HepG2 (cell line): ENCODE results near the gene LMCD1. TPM values are rescaled to one million over a fixed set of nuclear protein-coding genes. Genes with fewer than 3 reads are reported as not detected.
A peak's percentile ranks its signal among the peaks of the same experiment; 100 is the strongest.

ENCODE experiments used
- ATAC-seq: fragments of 200-7000 bp; cut with Tn5 transposase; 3 replicates; pipeline ENCODE4 v1.9.1; 2020; ENCODE audit warnings: mild to moderate bottlenecking, moderate library complexity
- BruUV-seq: library from RNA; stranded (reverse); fragments of 400-500 nt; replicated peaks from 2 replicates; lab custom pipeline; 2021; lab: Mats Ljungman, UMichigan
- CTCF ChIA-PET: fragments of 300-600 bp; formaldehyde crosslinking; extraction: SDS; loops from one replicate; lab custom pipeline; 2021; ENCODE audit warnings: low total read pairs, inconsistent platforms, low intra/inter-chr PET ratio; lab: Yijun Ruan, JAX
- POLR2A ChIA-PET: fragments of 350-600 bp; sonication (Branson Sonifier 250); formaldehyde crosslinking; loops from one replicate; lab custom pipeline; 2020; ENCODE audit warnings: antibody characterized with exemption, inconsistent platforms; lab: Yijun Ruan, JAX
- DNase-seq: peaks from one replicate; pipeline ENCODE4 v3.0.0-alpha.2; 2015; ENCODE audit warnings: low spot score
- FAIRE-seq: peaks from 3 replicates; lab custom pipeline; 2011; peaks lifted over from hg19 to GRCh38; lab: Jason Lieb, UNC
- H2AFZ ChIP-seq: one replicate; pipeline ENCODE4 v1.6.1; 2011; ENCODE audit warnings: low read length, inconsistent platforms
- H3K27ac ChIP-seq: fragments of 300-600 bp; 3 replicates; pipeline ENCODE4 v1.8.0; 2011; ENCODE audit warnings: mixed run types, mild to moderate bottlenecking, mixed read lengths, low read length, inconsistent platforms; ENCODE audit not compliant: insufficient read depth; ENCODE audit errors: extremely low read length
- H3K27me3 ChIP-seq, 2 experiments: fragments of 200-600 bp in 1 of 2; 2 replicates in 1 of 2; 3 replicates in 1 of 2; pipeline versions ENCODE4 v1.6.0 to v1.8.0; 2011; ENCODE audit warnings: low read length in 2 of 2, mild to moderate bottlenecking in 2 of 2, moderate library complexity in 2 of 2, inconsistent platforms in 1 of 2; ENCODE audit not compliant: insufficient read depth in 2 of 2, control insufficient read depth in 1 of 2
- H3K36me3 ChIP-seq, 2 experiments: fragments of 200-600 bp in 1 of 2; replicated peaks in 1 of 2; 2 replicates in 1 of 2; 3 replicates in 1 of 2; pipeline versions ENCODE4 v1.5.1 to v1.8.0; 2011; ENCODE audit warnings: low read length in 2 of 2, inconsistent platforms in 1 of 2; ENCODE audit not compliant: insufficient read depth in 2 of 2, control insufficient read depth in 1 of 2
- H3K4me1 ChIP-seq: 2 replicates; pipeline ENCODE4 v1.5.1; 2012; ENCODE audit warnings: low read length, inconsistent platforms; ENCODE audit not compliant: insufficient read depth
- H3K4me2 ChIP-seq: 2 replicates; pipeline ENCODE4 v1.6.0; 2011; ENCODE audit warnings: low read depth, low read length, inconsistent platforms
- H3K4me3 ChIP-seq, 3 experiments: fragments of 200-600 bp in 1 of 3; sonication (generic), shearing (Covaris generic) in 1 of 3; replicated peaks in 1 of 3; 2 replicates each; pipeline ENCODE4 v1.5.1; 2011 to 2016; ENCODE audit warnings: low read length in 3 of 3, inconsistent platforms in 2 of 3, low read depth in 2 of 3, mild to moderate bottlenecking in 2 of 3, control low read depth in 1 of 3, mixed read lengths in 1 of 3; ENCODE audit not compliant: insufficient read depth in 1 of 3
- H3K79me2 ChIP-seq: one replicate; pipeline ENCODE4 v1.6.1; 2011; ENCODE audit warnings: low read length, inconsistent platforms; ENCODE audit not compliant: insufficient read depth
- H3K9ac ChIP-seq: 2 replicates; pipeline ENCODE4 v1.6.0; 2011; ENCODE audit warnings: mild to moderate bottlenecking, low read depth, low read length, inconsistent platforms; ENCODE audit not compliant: insufficient read depth
- H3K9me3 ChIP-seq: 2 replicates; pipeline ENCODE4 v1.5.1; 2012; ENCODE audit warnings: mild to moderate bottlenecking, low read length
- H4K20me1 ChIP-seq: 2 replicates; pipeline ENCODE4 v1.6.0; 2011; ENCODE audit warnings: inconsistent platforms, mild to moderate bottlenecking, low read length, moderate library complexity; ENCODE audit not compliant: insufficient read depth
- TBX2 ChIP-seq: sonication (generic); formaldehyde crosslinking; IDR thresholded peaks from 2 replicates; pipeline ENCODE4 v1.5.0; 2020; ENCODE audit warnings: missing genetic modification reagents, mild to moderate bottlenecking, borderline replicate concordance
- WGBS: methylation state at CpG from one replicate; pipeline ENCODE4 v1.1.6; 2017; ENCODE audit warnings: low lambda C conversion rate; 5-methylcytosine and 5-hydroxymethylcytosine counted together
- in situ Hi-C: cut with HindIII; loops from 2 replicates; pipeline ENCODE4 v1.10.0; 2017; ENCODE audit warnings: low pct_unique_long_range_greater_than_20kb; ENCODE audit not compliant: extremely low pct_ligation_motif_present
- intact Hi-C: fragments of 100-400 bp; cut with micrococcal nuclease; formaldehyde crosslinking; loops from one replicate; pipeline ENCODE4 v1.10.0; 2022; ENCODE audit not compliant: unreplicated experiment
- polyA plus RNA-seq, 8 experiments: library from polyadenylated mRNA; depleted of rRNA in 3 of 8; stranded (reverse) in 7 of 8; unstranded in 1 of 8; fragments of >200 nt; fragmentation: Illumina TruSeq in 4 of 8; extraction: Trizol in 4 of 8; gene quantifications; 2 replicates each; pipeline versions ENCODE4 v1.2.1 to v1.2.3, GENCODE V29; 2011 to 2016; ENCODE audit warnings: low read depth in 4 of 8, missing spikeins in 1 of 8, mixed read lengths in 1 of 8; ENCODE audit not compliant: insufficient read depth in 1 of 8
- total RNA-seq, 5 experiments: library from RNA; depleted of rRNA; stranded (reverse); fragments of >200 nt; fragmentation: Illumina TruSeq; extraction: Trizol; gene quantifications; 2 replicates each; pipeline ENCODE4 v1.2.3, GENCODE V29; 2016; ENCODE audit warnings: low read depth in 1 of 5
- TF ChIP-seq, protein P1 (sequence below): sonication (generic); formaldehyde crosslinking; IDR thresholded peaks from 2 replicates; pipeline ENCODE4 v1.4.0; 2020; ENCODE audit warnings: missing genetic modification reagents

The LMCD1 gene
- total and polyA plus RNA-seq, 2 of the 13 experiments (the other 11 are each of a cell fraction or from before 2014, with no cell fraction given), result 6.2 to 7.1 TPM

DNA sequence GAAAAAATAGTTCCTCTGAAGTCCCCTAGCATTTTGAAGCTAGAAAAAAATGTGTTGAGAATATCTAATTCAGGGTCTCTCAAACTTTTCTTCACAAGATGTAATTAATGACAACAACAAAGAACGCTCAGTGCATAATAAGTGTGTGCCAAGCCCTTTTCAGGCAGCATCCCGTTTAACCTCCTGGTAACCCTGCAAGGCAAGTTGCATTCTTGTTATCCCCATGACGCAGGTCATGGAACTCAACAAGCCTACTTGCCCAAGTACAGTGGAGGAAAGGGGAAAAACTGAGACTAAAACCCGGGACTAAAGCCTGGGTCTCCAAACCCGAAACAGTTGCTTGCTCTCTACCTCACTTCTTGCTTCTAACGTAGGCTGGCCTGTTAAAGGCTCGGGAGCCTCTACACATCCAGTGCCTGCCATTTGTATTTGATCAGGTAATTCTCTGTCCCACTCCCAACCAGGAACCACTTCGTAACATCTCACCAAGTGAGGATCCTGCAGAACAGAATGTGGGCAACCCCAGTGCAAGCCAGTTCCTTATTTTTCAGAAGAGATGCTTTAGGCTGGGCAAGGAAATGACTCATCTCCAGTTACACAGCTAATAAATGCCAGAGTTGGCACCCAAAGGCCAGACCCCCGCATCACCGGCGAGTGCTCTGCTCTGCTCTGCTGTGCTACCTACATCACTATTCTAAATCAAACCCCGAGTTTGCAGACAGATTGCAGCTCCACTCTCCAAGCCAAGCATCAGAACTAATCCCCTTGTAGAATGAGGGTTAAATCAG is 28.3 kb downstream of the LMCD1 start:
- DNase-seq (no peak), FAIRE-seq (no peak), ATAC-seq (peak; percentile 18; the same call in 2 of the 3 replicates)
- TF ChIP-seq, protein P1, sequence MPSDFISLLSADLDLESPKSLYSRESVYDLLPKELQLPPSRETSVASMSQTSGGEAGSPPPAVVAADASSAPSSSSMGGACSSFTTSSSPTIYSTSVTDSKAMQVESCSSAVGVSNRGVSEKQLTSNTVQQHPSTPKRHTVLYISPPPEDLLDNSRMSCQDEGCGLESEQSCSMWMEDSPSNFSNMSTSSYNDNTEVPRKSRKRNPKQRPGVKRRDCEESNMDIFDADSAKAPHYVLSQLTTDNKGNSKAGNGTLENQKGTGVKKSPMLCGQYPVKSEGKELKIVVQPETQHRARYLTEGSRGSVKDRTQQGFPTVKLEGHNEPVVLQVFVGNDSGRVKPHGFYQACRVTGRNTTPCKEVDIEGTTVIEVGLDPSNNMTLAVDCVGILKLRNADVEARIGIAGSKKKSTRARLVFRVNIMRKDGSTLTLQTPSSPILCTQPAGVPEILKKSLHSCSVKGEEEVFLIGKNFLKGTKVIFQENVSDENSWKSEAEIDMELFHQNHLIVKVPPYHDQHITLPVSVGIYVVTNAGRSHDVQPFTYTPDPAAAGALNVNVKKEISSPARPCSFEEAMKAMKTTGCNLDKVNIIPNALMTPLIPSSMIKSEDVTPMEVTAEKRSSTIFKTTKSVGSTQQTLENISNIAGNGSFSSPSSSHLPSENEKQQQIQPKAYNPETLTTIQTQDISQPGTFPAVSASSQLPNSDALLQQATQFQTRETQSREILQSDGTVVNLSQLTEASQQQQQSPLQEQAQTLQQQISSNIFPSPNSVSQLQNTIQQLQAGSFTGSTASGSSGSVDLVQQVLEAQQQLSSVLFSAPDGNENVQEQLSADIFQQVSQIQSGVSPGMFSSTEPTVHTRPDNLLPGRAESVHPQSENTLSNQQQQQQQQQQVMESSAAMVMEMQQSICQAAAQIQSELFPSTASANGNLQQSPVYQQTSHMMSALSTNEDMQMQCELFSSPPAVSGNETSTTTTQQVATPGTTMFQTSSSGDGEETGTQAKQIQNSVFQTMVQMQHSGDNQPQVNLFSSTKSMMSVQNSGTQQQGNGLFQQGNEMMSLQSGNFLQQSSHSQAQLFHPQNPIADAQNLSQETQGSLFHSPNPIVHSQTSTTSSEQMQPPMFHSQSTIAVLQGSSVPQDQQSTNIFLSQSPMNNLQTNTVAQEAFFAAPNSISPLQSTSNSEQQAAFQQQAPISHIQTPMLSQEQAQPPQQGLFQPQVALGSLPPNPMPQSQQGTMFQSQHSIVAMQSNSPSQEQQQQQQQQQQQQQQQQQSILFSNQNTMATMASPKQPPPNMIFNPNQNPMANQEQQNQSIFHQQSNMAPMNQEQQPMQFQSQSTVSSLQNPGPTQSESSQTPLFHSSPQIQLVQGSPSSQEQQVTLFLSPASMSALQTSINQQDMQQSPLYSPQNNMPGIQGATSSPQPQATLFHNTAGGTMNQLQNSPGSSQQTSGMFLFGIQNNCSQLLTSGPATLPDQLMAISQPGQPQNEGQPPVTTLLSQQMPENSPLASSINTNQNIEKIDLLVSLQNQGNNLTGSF (CRISPR knock-in tag), result no peak
- 0 out of 2 replicates have a peak, but pooled peaks have one; percentile 6 for TF ChIP-seq TBX2
- Histone ChIP-seq H3K4me1 (peaks cover 53% of the 10 kb centered on the region), H3K36me3 (no peaks in the 10 kb centered on the region), H3K9ac (no peak overlapping the region), H3K27ac (peak overlapping the region; percentile 50), H3K4me2 (peak overlapping the region; percentile 55; the same call in 1 of the 2 replicates), H3K79me2 (no peaks in the 10 kb centered on the region), H3K9me3 (no peaks in the 10 kb centered on the region), H2AFZ (no peak overlapping the region), H4K20me1 (no peaks in the 10 kb centered on the region), H3K27me3 (no peaks in the 10 kb centered on the region), H3K4me3 (no peak overlapping the region)
- ChIA-PET CTCF (no interaction called here), POLR2A (interaction anchor here (0.7 to 2.4 kb wide), 4 partner anchors 28 to 86 kb away, joined by 3 to 16 read pairs (median 4); partner anchors contain the start of gene LMCD1)
- intact Hi-C loops, result no loop called here
- 97% methylated on average over 9 of the region's 12 CpGs for WGBS
- in situ Hi-C loops, result no loop called here
- no TSS peak for BruUV-seq
